ENCODE measurements around the gene ITPRIPL2. TPM values are rescaled to one million over a fixed set of nuclear protein-coding genes. Genes with fewer than 3 reads are reported as not detected.

ITPRIPL2 gene
- total and polyA plus RNA-seq, 2 experiments from 2014 or later = 9.5 to 71.9 TPM

GRCh38 chr16:19077879-19078278, 35.9 kb upstream of the ITPRIPL2 start:
- H2AFZ ChIP-seq = no peak overlapping the region
- in situ Hi-C loops (cut with MboI) = loop anchor here (25.0 kb wide), 1 partner anchor 434 kb away; the partner anchor contains the start of genes CCP110 and GDE1
- 0 out of 2 replicates have a peak, but pooled peaks cover 7% of the 10 kb centered on the region for H3K36me3 ChIP-seq (ENCODE audit: low read depth)
- H3K9me3 ChIP-seq (ENCODE audit: low read depth) = no peaks in the 10 kb centered on the region
- no peak overlapping the region for H3K4me3 ChIP-seq
- no peak overlapping the region for H3K4me2 ChIP-seq (ENCODE audit: unreplicated experiment)
- no peaks in the 10 kb centered on the region for H3K4me1 ChIP-seq (ENCODE audit: insufficient read depth)
- no peaks in the 10 kb centered on the region for H3K9me2 ChIP-seq (ENCODE audit: insufficient read depth)
- no peaks in the 10 kb centered on the region for H3K27me3 ChIP-seq (replicated peaks; ENCODE audit: insufficient read depth)
- H4K20me1 ChIP-seq (ENCODE audit: insufficient read depth) = no peaks in the 10 kb centered on the region
- H3K9ac ChIP-seq = no peak overlapping the region
- H3K27ac ChIP-seq = no peak overlapping the region
- TF ChIP-seq EZH2phosphoT487 (IDR thresholded peaks at IDR 0.05; ENCODE audit: insufficient read depth, low read depth) = no peak
- no peak for TF ChIP-seq EZH2 (IDR thresholded peaks at IDR 0.05; ENCODE audit: insufficient read depth, poor library complexity, severe bottlenecking)
- WGBS, 2 experiments (ENCODE audit: low coverage in 1 of 2, low lambda C conversion rate in 2 of 2, missing lambda C conversion rate in 2 of 2) = 94 to 96% methylated on average over 6 of the region's 6 CpGs
- H3K79me2 ChIP-seq (ENCODE audit: insufficient read depth) = no peaks in the 10 kb centered on the region
- no peaks in the 10 kb centered on the region for H3F3A ChIP-seq (ENCODE audit: insufficient read depth)
- DNase-seq = no peak

GRCh38 chr16:19083670-19084069, 30.1 kb upstream of the ITPRIPL2 start:
- Histone ChIP-seq H3K9me2 (ENCODE audit: insufficient read depth) (no peaks in the 10 kb centered on the region), H3K27me3 (replicated peaks; ENCODE audit: insufficient read depth) (no peaks in the 10 kb centered on the region), H3K4me2 (ENCODE audit: unreplicated experiment) (no peak overlapping the region), H3K9me3 (ENCODE audit: low read depth) (no peaks in the 10 kb centered on the region), H3K36me3 (ENCODE audit: low read depth) (0 out of 2 replicates have a peak, but pooled peaks cover 3% of the 10 kb centered on the region), H2AFZ (no peak overlapping the region), H3K27ac (no peak overlapping the region), H3K9ac (no peak overlapping the region), H4K20me1 (ENCODE audit: insufficient read depth) (no peaks in the 10 kb centered on the region), H3K4me1 (ENCODE audit: insufficient read depth) (0 out of 2 replicates have a peak, but pooled peaks cover 4% of the 10 kb centered on the region), H3K4me3 (no peak overlapping the region), H3F3A (ENCODE audit: insufficient read depth) (no peaks in the 10 kb centered on the region), H3K79me2 (ENCODE audit: insufficient read depth) (no peaks in the 10 kb centered on the region)
- in situ Hi-C loops (cut with MboI) = loop anchor here (10.0 to 25.0 kb wide), 4 partner anchors 91 to 429 kb away; partner anchors contain the start of genes CCP110 and GDE1
- DNase-seq = no peak
- TF ChIP-seq EZH2 (IDR thresholded peaks at IDR 0.05; ENCODE audit: insufficient read depth, poor library complexity, severe bottlenecking) = no peak
- 100% methylated on average over 1 of the region's 1 CpG for WGBS, 2 experiments (ENCODE audit: low coverage in 1 of 2, low lambda C conversion rate in 2 of 2, missing lambda C conversion rate in 2 of 2)

GRCh38 chr16:19084139-19084538, 29.6 kb upstream of the ITPRIPL2 start:
- H3K9ac ChIP-seq = no peak overlapping the region
- WGBS, 2 experiments (ENCODE audit: low coverage in 1 of 2, low lambda C conversion rate in 2 of 2, missing lambda C conversion rate in 2 of 2) = 75 to 80% methylated on average over 3 of the region's 3 CpGs
- no peaks in the 10 kb centered on the region for H3K9me3 ChIP-seq (ENCODE audit: low read depth)
- H3F3A ChIP-seq (ENCODE audit: insufficient read depth) = no peaks in the 10 kb centered on the region
- no peak overlapping the region for H3K4me3 ChIP-seq
- TF ChIP-seq EZH2phosphoT487 (IDR thresholded peaks at IDR 0.05; ENCODE audit: insufficient read depth, low read depth) (no peak), EZH2 (IDR thresholded peaks at IDR 0.05; ENCODE audit: insufficient read depth, poor library complexity, severe bottlenecking) (no peak)
- 0 out of 2 replicates have a peak, but pooled peaks cover 4% of the 10 kb centered on the region for H3K4me1 ChIP-seq (ENCODE audit: insufficient read depth)
- H3K27me3 ChIP-seq (replicated peaks; ENCODE audit: insufficient read depth) = no peaks in the 10 kb centered on the region
- 0 out of 2 replicates have a peak, but pooled peaks cover 3% of the 10 kb centered on the region for H3K36me3 ChIP-seq (ENCODE audit: low read depth)
- H3K79me2 ChIP-seq (ENCODE audit: insufficient read depth) = no peaks in the 10 kb centered on the region
- in situ Hi-C loops (cut with MboI) = loop anchor here (10.0 to 25.0 kb wide), 4 partner anchors 91 to 428 kb away; partner anchors contain the start of genes CCP110 and GDE1
- H2AFZ ChIP-seq = no peak overlapping the region
- no peak for DNase-seq
- no peak overlapping the region for H3K4me2 ChIP-seq (ENCODE audit: unreplicated experiment)
- no peak overlapping the region for H3K27ac ChIP-seq
- no peaks in the 10 kb centered on the region for H3K9me2 ChIP-seq (ENCODE audit: insufficient read depth)
- H4K20me1 ChIP-seq (ENCODE audit: insufficient read depth) = no peaks in the 10 kb centered on the region

- 81 to 87% methylated on average over 5 of the region's 5 CpGs for WGBS, 2 experiments (ENCODE audit: low coverage in 1 of 2, low lambda C conversion rate in 2 of 2, missing lambda C conversion rate in 2 of 2)
- H3K36me3 ChIP-seq (ENCODE audit: low read depth) = 0 out of 2 replicates have a peak, but pooled peaks cover 3% of the 10 kb centered on the region
- no peaks in the 10 kb centered on the region for H4K20me1 ChIP-seq (ENCODE audit: insufficient read depth)
- no peaks in the 10 kb centered on the region for H3K9me2 ChIP-seq (ENCODE audit: insufficient read depth)
- H3K4me2 ChIP-seq (ENCODE audit: unreplicated experiment) = no peak overlapping the region
- H3K9me3 ChIP-seq (ENCODE audit: low read depth) = no peaks in the 10 kb centered on the region
- TF ChIP-seq EZH2 (IDR thresholded peaks at IDR 0.05; ENCODE audit: insufficient read depth, poor library complexity, severe bottlenecking) = no peak
- no peak for TF ChIP-seq EZH2phosphoT487 (IDR thresholded peaks at IDR 0.05; ENCODE audit: insufficient read depth, low read depth)
- H3K4me1 ChIP-seq (ENCODE audit: insufficient read depth) = 0 out of 2 replicates have a peak, but pooled peaks cover 4% of the 10 kb centered on the region
- no peak overlapping the region for H2AFZ ChIP-seq
- no peak overlapping the region for H3K9ac ChIP-seq
- H3K27me3 ChIP-seq (replicated peaks; ENCODE audit: insufficient read depth) = no peaks in the 10 kb centered on the region
- H3K27ac ChIP-seq = no peak overlapping the region
- in situ Hi-C loops (cut with MboI) = loop anchor here (10.0 to 25.0 kb wide), 4 partner anchors 90 to 427 kb away; partner anchors contain the start of genes CCP110 and GDE1
- H3F3A ChIP-seq (ENCODE audit: insufficient read depth) = no peaks in the 10 kb centered on the region
- no peaks in the 10 kb centered on the region for H3K79me2 ChIP-seq (ENCODE audit: insufficient read depth)
- no peak overlapping the region for H3K4me3 ChIP-seq
- DNase-seq = no peak
These were observed 28.9 kb upstream of the ITPRIPL2 start for GRCh38 chr16:19084879-19085278.
